Hematopoietic multipotent progenitor cell treated with erythropoietin and hydrocortisone succinate and interleukin-3 and kit ligand, for 4 days (in vitro differentiated cells): ENCODE data around the gene TTBK1.
"Not testable (repeated sequence)": the region's sequence is repeated elsewhere in the genome, so short reads cannot be mapped to it uniquely, and the experiment has no call there.

Source experiments
- DNase-seq: peaks from one replicate; pipeline ENCODE4 v3.0.0-alpha.2; 2015

TTBK1 gene

GRCh38 chr6:43290905-43291355, 47.6 kb downstream of the TTBK1 start:
- no peak for DNase-seq

GRCh38 chr6:43291708-43292107, 48.4 kb downstream of the TTBK1 start:
- DNase-seq: no peak

GRCh38 chr6:43292341-43292740, 49.1 kb downstream of the TTBK1 start:
- DNase-seq: no peak

GRCh38 chr6:43292763-43293318, 49.6 kb downstream of the TTBK1 start:
- no peak for DNase-seq

GRCh38 chr6:43293698-43294097, 50.4 kb downstream of the TTBK1 start:
- no peak for DNase-seq

GRCh38 chr6:43294536-43294935, 51.3 kb downstream of the TTBK1 start:
- no peak for DNase-seq

- DNase-seq: no peak
These were observed 52.2 kb downstream of the TTBK1 start for GRCh38 chr6:43295456-43295855.

- no peak for DNase-seq
These were observed 53.7 kb downstream of the TTBK1 start for GRCh38 chr6:43296780-43297497.

- no peak for DNase-seq
These were observed 54.6 kb downstream of the TTBK1 start, which contains the start of gene SLC22A7 for GRCh38 chr6:43297644-43298564. Gene SLC22A7, plus strand, starts transcription at chr6:43298260. Its CDS starts 99 bp downstream, at chr6:43298359.

GRCh38 chr6:43298565-43299337, 55.5 kb downstream of the TTBK1 start:
- no peak for DNase-seq

- no peak for DNase-seq
These were observed 56.3 kb downstream of the TTBK1 start for GRCh38 chr6:43299338-43300293.

- no peak for DNase-seq
These were observed 58.0 kb downstream of the TTBK1 start for GRCh38 chr6:43301081-43301870.

- DNase-seq: no peak
These were observed 58.8 kb downstream of the TTBK1 start for GRCh38 chr6:43302126-43302525.

GRCh38 chr6:43303006-43303405, 59.7 kb downstream of the TTBK1 start:
- not testable (repeated sequence) for DNase-seq

GRCh38 chr6:43303751-43304331, 60.6 kb downstream of the TTBK1 start:
- DNase-seq: no peak

GRCh38 chr6:43304361-43304760, 61.1 kb downstream of the TTBK1 start:
- DNase-seq: no peak

GRCh38 chr6:43304882-43305281, 61.6 kb downstream of the TTBK1 start:
- no peak for DNase-seq

- no peak for DNase-seq
These were observed 62.8 kb downstream of the TTBK1 start for GRCh38 chr6:43306086-43306485.

GRCh38 chr6:43307451-43308100, 64.3 kb downstream of the TTBK1 start:
- DNase-seq: no peak
